ENCODE data around the gene ARHGEF16. TPM values are rescaled to one million over a fixed set of nuclear protein-coding genes. Genes with fewer than 3 reads are reported as not detected.

ARHGEF16 gene
- total RNA-seq, 1 donor from 2014 or later: 1.7 TPM

DNA sequence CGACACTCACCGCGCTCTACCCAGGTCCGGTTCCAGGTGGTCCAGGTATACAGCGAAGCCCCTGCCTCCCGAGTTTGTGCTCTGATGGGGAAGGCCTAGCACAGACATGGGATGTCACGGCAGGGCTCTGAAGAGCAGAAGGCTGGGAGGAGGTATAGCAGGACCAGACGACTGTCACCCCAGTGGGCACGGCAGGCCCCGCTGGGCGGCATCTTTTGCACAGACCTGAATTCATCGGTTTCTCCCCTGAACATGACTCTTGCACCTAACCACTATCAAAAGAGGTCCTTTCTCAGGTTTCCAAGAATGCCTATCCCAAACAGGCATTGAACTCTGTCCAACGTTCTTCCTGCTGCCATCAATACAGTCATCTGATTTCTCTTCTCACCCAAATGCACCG lies 30.6 kb downstream of the ARHGEF16 start:
- Mint-ChIP-seq H3K4me1 (ENCODE audit: unreplicated experiment) (no peaks in the 10 kb centered on the region), H3K4me3 (ENCODE audit: unreplicated experiment) (no peak overlapping the region), H3K27ac (ENCODE audit: unreplicated experiment) (no peak overlapping the region), H3K36me3 (ENCODE audit: low read depth, unreplicated experiment) (peaks cover 22% of the 10 kb centered on the region), H3K27me3 (ENCODE audit: unreplicated experiment) (peaks cover 25% of the 10 kb centered on the region), H3K9me3 (ENCODE audit: unreplicated experiment) (no peaks in the 10 kb centered on the region)
- TF ChIP-seq, protein P1, sequence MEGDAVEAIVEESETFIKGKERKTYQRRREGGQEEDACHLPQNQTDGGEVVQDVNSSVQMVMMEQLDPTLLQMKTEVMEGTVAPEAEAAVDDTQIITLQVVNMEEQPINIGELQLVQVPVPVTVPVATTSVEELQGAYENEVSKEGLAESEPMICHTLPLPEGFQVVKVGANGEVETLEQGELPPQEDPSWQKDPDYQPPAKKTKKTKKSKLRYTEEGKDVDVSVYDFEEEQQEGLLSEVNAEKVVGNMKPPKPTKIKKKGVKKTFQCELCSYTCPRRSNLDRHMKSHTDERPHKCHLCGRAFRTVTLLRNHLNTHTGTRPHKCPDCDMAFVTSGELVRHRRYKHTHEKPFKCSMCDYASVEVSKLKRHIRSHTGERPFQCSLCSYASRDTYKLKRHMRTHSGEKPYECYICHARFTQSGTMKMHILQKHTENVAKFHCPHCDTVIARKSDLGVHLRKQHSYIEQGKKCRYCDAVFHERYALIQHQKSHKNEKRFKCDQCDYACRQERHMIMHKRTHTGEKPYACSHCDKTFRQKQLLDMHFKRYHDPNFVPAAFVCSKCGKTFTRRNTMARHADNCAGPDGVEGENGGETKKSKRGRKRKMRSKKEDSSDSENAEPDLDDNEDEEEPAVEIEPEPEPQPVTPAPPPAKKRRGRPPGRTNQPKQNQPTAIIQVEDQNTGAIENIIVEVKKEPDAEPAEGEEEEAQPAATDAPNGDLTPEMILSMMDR (IDR thresholded peaks at IDR 0.05; ENCODE audit: unreplicated experiment): no peak
- DNase-seq (ENCODE audit: low spot score): no peak

DNA sequence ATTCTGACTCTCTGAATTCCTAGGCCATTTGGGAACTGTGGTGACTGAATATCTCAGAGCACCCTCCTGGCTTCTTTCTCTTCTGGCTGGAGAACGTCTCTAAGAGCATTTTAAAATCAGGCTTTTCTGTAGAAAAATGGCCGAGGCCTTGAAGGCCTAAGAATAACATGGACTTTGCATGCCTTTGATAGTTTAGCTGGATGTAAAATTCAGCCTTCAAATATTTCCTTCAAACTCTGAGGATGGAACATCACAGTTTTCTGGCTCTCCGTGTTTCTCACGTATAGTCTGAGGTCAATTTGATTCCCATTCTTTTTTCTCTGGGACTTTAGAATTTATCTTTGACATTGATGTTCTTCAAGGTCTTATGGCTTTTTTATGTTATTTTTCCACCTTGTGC lies 34.0 kb downstream of the ARHGEF16 start:
- TF ChIP-seq, protein P1 (IDR thresholded peaks at IDR 0.05; ENCODE audit: unreplicated experiment): no peak
- H3K4me3 Mint-ChIP-seq (ENCODE audit: unreplicated experiment): peak overlapping the region; percentile 65
- H3K27ac Mint-ChIP-seq (ENCODE audit: unreplicated experiment): no peak overlapping the region
- peaks cover 22% of the 10 kb centered on the region for H3K36me3 Mint-ChIP-seq (ENCODE audit: low read depth, unreplicated experiment)
- DNase-seq (ENCODE audit: low spot score): no peak
- no peaks in the 10 kb centered on the region for H3K9me3 Mint-ChIP-seq (ENCODE audit: unreplicated experiment)
- no peaks in the 10 kb centered on the region for H3K4me1 Mint-ChIP-seq (ENCODE audit: unreplicated experiment)
- peaks cover 28% of the 10 kb centered on the region for H3K27me3 Mint-ChIP-seq (ENCODE audit: unreplicated experiment)

DNA sequence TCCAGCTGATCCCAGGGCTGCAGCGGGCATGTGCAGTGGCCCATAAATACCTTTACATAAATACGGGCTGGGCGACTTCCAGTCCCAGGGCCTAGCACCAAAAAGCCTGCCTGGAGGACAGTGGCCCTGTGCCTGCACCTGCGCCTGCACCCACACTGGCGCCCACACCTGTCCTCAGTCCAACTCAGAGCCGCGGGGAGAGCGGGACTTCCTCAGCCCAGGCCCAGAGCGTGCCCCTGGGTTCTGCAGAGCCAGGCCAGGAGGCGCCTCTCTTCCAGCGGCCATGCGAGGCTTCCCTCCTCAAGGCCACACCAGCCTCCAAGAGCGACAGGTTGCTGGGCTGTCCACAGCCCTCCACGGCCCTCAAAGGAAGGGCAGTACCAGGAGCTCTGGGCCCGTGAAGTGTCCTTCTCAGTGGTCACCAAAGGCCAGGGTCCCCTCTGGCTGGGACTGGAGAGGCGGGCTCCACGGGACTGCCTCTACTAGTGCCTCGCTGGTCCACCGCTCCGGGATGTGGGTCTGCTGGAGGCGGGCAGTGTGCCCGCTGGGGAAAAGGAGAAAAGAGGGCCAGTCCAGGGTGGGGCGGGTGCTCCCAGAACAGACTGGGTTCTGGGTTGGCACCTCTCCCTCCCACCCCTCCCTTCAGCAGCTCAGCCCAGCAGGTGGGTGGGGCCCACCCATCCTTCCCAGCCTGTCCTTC lies 35.7 kb downstream of the ARHGEF16 start:
- TF ChIP-seq, protein P1 (IDR thresholded peaks at IDR 0.05; ENCODE audit: unreplicated experiment): no peak
- Mint-ChIP-seq H3K4me1 (ENCODE audit: unreplicated experiment) (no peaks in the 10 kb centered on the region), H3K27me3 (ENCODE audit: unreplicated experiment) (peaks cover 21% of the 10 kb centered on the region), H3K9me3 (ENCODE audit: unreplicated experiment) (no peaks in the 10 kb centered on the region), H3K4me3 (ENCODE audit: unreplicated experiment) (no peak overlapping the region), H3K27ac (ENCODE audit: unreplicated experiment) (no peak overlapping the region), H3K36me3 (ENCODE audit: low read depth, unreplicated experiment) (peaks cover 16% of the 10 kb centered on the region)
- no peak for DNase-seq (ENCODE audit: low spot score)

- Mint-ChIP-seq H3K4me3 (ENCODE audit: unreplicated experiment) (no peak overlapping the region), H3K36me3 (ENCODE audit: low read depth, unreplicated experiment) (peaks cover 15% of the 10 kb centered on the region), H3K27ac (ENCODE audit: unreplicated experiment) (peak overlapping the region; percentile 42), H3K27me3 (ENCODE audit: unreplicated experiment) (peaks cover 19% of the 10 kb centered on the region), H3K9me3 (ENCODE audit: unreplicated experiment) (no peaks in the 10 kb centered on the region), H3K4me1 (ENCODE audit: unreplicated experiment) (no peaks in the 10 kb centered on the region)
- peak; percentile 88 for DNase-seq (ENCODE audit: low spot score)
- TF ChIP-seq, protein P1 (IDR thresholded peaks at IDR 0.05; ENCODE audit: unreplicated experiment): peak; percentile 100
Observed at GRCh38 chr1:3491291-3492246, 37.1 kb downstream of the ARHGEF16 start.

Measured in endothelial cell (in vitro differentiated cells).